HG03469 (cell line): Measurements from ENCODE around the gene OR4K15.
"Not testable (repeated sequence)": the region's sequence is repeated elsewhere in the genome, so short reads cannot be mapped to it uniquely, and the experiment has no call there.

Source experiments
- ATAC-seq: cut with Tn5 transposase; IDR thresholded peaks from one replicate; pipeline ENCODE4 v1.9.1; 2021; ENCODE audit warnings: mild to moderate bottlenecking, moderate library complexity, moderate number of reproducible peaks; ENCODE audit not compliant: unreplicated experiment

The OR4K15 gene, protein sequence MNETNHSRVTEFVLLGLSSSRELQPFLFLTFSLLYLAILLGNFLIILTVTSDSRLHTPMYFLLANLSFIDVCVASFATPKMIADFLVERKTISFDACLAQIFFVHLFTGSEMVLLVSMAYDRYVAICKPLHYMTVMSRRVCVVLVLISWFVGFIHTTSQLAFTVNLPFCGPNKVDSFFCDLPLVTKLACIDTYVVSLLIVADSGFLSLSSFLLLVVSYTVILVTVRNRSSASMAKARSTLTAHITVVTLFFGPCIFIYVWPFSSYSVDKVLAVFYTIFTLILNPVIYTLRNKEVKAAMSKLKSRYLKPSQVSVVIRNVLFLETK

DNA sequence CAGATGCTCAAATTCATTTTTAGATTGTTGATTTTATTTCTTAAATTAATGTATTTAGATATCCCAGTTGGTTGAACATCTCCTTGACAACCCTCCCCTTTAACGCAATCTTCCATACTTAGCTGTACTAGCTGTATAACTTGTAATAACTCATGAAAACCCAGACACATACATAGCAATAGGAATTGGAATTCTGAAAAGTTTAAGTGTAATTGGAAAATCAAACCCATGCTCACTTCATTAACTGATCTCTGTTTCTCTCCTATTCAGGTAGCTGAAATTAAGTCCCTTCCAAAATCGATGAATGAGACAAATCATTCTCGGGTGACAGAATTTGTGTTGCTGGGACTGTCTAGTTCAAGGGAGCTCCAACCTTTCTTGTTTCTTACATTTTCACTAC lies at the start of gene OR4K15:
OR4K15 (plus strand) TSS at position 301 of the 400 bp plus-strand sequence; CDS start at position 301, 0 bp downstream.
- no peak for ATAC-seq

DNA sequence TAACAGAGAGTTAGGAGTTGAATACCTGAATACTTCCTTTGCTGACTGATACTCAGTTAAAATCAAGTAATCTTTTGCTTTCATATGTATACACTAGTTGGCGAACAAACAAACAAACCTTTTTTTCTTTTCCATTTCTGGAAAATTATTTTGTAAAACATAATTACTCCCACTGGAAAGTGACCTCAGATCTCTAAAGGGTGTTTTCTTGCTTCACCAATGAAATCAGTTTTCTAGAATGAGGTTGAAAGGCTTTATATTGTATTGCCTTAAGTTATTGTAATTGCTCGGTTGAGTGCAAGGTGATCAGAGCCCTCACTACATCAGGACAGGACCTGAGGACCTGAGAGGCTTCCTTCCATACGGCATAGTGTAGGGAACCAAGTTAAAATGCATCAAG lies 44.8 kb upstream of the OR4K15 start, which contains the start of gene OR4K1:
OR4K1 (plus strand) TSS at position 301 of the 400 bp plus-strand sequence. CDS start 4,750 bp downstream, outside the sequence.
- no peak for ATAC-seq

DNA sequence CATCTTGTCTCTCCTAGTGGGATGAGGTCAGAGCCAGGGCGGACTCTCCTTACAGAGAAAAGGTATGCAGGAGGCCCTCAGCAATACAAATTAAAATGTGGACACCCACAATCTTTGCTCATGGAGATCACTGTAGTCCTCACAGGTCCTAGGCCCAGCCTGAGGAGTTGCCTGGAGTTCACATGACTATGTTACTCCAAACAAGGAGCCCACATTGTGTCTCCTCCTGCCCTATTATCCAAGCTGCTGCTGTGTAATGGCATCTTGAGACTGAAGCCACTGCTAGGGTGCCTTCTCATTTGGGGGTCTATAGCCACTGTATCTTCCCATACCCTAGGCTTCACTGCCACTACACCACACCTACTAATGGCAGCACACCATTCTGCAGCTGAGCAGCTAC lies 33.7 kb upstream of the OR4K15 start:
- no peak for ATAC-seq

DNA sequence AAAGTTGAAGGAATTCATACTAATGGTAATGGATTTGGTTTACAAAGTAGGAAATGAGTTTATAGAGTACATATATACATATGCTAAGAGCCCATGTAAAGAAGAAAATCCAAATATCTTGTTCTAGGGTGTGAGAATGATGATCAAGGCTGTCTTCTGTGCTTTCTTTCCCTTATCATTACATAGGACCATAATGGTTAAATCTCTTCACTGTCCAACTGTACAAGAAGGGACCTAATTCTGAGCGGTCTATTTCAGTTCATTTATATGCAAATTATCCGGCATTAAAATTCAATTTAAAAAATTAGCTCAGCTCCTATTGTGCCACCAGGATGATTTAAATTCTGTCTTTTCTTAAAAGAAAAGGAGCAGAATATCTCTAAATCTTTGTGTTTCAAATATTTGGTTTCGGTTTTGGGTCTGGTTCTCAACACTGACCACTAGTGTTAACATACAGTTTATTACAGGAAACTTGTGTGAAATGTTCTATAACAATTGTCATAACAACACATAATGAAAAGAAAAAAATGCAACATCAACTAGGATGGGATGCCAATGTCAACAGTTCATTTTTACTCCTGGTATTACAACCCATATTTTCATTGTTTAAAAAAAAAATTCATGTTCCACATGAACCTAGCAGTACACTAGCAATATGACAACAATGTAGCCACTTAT lies 27.8 kb upstream of the OR4K15 start:
- ATAC-seq = no peak

DNA sequence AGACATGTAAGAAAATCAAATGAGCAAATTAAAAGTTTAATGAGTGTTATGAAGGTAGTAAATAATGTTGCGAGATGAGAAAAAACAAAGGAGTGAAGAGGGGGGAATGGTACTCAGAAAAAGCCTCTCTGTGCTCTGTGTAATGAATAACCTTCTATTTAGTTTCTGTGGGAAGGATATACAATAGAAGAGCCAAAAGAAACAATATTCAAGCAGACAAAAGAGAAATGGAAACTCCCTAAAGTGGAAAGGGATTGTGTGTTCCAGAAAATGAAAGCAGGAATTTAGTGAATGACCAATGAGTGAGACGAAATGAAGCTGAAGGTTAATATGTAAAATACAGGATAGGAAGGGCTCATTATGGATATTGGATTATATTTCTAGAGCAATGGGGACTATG lies 26.2 kb upstream of the OR4K15 start:
- no peak for ATAC-seq

DNA sequence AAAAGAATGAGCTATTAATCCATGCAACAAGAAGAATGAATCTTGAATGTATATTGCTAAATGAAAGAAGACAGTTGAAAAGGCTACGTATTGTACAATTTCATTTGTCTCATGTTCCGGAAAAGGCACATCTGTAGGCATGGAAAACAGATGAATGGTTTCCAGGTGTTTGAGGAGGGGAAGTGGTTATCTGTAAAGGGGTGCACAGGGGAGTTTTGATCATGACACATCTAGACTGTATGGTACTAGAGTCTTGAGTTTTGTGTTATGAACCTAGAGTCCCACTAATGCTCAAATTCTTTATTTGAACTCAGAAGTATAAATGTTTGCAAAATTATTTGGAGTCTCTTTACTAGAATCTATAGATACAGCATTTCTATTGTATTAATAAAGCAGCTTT lies 5.7 kb upstream of the OR4K15 start:
- not testable (repeated sequence) for ATAC-seq

DNA sequence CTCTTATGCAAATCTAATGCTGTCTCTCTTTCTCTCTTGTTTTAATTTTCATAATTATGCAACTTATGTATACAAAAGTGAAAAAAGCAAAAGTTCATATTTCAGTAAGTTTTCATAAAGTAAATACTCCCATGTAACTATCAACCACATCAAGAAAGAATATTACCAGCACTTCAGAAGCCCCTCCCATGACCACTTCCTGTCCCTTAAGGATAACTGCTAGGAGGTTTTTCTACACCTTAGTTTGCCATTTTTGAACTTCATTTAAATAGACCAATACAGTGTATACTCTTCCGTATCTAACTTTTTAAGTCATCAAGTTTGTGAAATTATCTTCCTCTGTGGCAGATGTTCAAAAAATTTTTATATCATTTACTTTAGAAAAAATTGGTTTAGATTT lies 547 bp upstream of the OR4K15 start:
- ATAC-seq = no peak

DNA sequence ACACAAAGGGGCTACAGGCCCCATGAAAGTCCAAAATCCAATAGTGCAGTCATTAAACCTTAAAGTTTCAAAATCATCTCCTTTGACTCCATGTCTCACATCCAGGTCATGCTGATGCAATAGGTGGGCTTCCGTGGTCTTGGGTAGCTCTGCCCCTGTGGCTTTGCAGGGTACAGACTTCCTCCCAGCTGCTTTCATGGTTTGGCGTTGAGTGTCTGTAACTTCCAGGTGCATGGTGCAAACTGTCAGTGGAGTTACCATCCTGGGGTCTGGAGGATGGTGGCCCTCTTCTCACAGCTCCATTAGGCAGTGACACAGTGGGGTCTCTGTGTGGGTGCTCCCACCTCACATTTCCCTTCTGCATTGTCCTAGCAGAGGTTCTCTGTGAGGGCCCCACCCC lies 18.0 kb downstream of the OR4K15 start:
- ATAC-seq = no peak

DNA sequence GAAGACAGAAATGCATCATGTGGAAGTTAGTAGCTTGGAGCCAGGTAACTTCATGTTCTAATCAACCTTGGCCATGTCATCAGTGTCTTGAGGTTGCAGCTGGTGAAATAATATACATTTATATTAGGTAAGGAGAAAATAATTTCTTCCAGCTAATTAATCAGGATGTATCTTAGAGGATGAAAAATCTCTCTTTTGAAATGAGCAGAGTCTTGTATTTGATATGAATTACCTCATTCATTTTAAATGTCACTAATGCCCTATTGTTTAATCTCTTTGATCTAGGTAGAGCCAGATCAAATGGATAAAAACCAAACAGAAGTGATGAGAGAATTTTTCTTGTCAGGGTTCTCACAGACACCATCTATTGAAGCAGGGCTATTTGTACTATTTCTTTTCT lies 26.5 kb downstream of the OR4K15 start, which contains the start of gene OR4Q2:
OR4Q2 (plus strand) TSS at position 301 of the 400 bp plus-strand sequence.
- no peak for ATAC-seq

DNA sequence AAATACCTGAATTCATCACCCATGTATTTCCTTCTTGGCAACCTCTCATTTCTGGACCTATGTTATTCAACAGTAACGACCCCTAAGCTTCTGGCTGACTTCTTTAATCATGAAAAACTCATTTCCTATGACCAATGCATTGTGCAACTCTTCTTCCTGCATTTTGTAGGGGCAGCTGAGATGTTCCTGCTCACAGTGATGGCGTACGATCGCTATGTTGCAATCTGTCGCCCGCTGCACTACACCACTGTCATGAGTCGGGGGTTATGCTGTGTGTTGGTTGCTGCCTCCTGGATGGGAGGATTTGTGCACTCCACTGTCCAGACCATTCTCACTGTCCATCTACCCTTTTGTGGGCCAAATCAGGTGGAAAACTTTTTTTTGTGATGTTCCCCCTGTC lies 26.9 kb downstream of the OR4K15 start:
- no peak for ATAC-seq

DNA sequence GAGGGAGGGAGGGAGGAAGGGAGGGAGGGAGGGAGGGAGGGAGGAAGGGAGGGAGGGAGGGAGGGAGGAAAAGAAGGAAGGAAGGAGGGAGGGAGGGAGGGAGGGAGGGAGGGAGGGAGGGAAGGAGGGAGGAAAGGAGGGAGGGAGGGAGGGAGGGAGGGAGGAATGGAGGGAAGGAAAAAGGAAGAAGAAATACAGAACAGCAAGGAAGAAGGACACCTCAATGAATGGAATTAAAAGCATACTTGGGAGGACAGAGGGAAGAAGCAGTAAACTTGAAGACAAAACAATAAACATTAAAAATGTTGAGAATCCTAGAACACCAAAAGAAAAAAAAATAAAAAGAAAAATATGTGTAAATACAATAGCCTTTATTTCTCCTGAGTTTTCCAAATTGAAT lies 32.8 kb downstream of the OR4K15 start:
- no peak for ATAC-seq

DNA sequence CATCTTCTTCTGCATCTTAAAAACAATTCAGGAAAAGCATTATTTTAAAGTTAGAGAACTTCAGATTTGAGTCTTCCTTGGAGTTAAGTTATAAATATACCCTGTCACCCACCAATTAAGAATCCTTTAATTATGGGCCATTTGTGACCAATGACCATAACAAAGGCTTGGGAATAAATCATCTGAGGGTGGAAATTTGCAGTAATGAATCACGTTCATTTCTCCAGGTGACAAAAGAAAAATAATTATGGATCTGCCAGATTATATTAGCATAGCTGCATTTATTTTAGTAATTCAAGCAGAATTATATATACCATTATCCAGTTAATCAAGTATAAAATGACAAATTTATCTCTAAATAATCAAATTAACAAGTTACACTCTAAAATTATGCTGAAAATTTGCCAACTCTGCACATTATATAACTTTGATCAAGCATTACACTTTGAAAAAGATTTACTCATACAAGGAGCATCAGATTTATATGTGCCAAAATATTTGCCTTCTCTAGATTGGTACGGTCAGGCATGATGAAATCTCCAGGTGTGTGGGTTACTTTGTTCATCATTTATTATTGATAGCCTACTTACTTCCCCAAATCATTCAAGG lies 44.0 kb downstream of the OR4K15 start, which contains the start of gene OR4K14:
OR4K14 (minus strand) TSS at position 51 of the 609 bp plus-strand sequence. CDS start 4,114 bp downstream, outside the sequence.
- no peak for ATAC-seq
